Measurements from ENCODE around the gene PCF11. TPM values are rescaled to one million over a fixed set of nuclear protein-coding genes. Genes with fewer than 3 reads are reported as not detected.

The PCF11 gene
- total and polyA plus RNA-seq, 2 of the 13 experiments (the other 11 are each of a cell fraction or from before 2014, with no cell fraction given), result 40.3 to 47.7 TPM

- H3K4me3 ChIP-seq (replicated peaks in 1 of 3; ENCODE audit: insufficient read depth in 1 of 3, low read depth in 2 of 3, low read length in 3 of 3), result no peak overlapping the region
- no peaks in the 10 kb centered on the region for H4K20me1 ChIP-seq (ENCODE audit: insufficient read depth, low read length)
- H3K36me3 ChIP-seq (replicated peaks in 1 of 2; ENCODE audit: control insufficient read depth in 1 of 2, insufficient read depth in 2 of 2, low read length in 2 of 2), result peaks cover 0 to 8% of the 10 kb centered on the region in 2 experiments; a peak in 2 of 5 replicates
- FAIRE-seq, result no peak
- H3K9ac ChIP-seq (ENCODE audit: insufficient read depth, low read depth, low read length), result no peak overlapping the region; the same call in 1 of the 2 replicates
- ChIA-PET POLR2A (interaction anchor here (0.9 kb wide), 1 partner anchor 90 kb away, joined by 3 read pairs; the partner anchor contains the start of gene CCDC90B), CTCF (ENCODE audit: low intra/inter-chr PET ratio, low total read pairs) (no interaction called here)
- H3K27ac ChIP-seq (ENCODE audit: extremely low read length, insufficient read depth, low read length), result no peak overlapping the region
- BruUV-seq (replicated peaks), result no TSS peak
- H2AFZ ChIP-seq (ENCODE audit: low read length), result peak overlapping the region; percentile 94
- in situ Hi-C loops (cut with HindIII; ENCODE audit: extremely low pct_ligation_motif_present, low pct_unique_long_range_greater_than_20kb) (no loop called here), intact Hi-C loops (cut with micrococcal nuclease; ENCODE audit: unreplicated experiment) (loop anchor here (2.0 to 10.0 kb wide), 2 partner anchors 59 to 295 kb away; partner anchors contain the start of genes DDIAS and PRCP)
- no peaks in the 10 kb centered on the region for H3K9me3 ChIP-seq (ENCODE audit: low read length)
- H3K27me3 ChIP-seq (ENCODE audit: control insufficient read depth in 1 of 2, insufficient read depth in 2 of 2, low read length in 2 of 2), result no peaks in the 10 kb centered on the region; a peak in 1 of 5 replicates
- ATAC-seq, result no peak
- H3K79me2 ChIP-seq (ENCODE audit: insufficient read depth, low read length), result peaks cover 18% of the 10 kb centered on the region
- peak overlapping the region; percentile 91 for H3K4me2 ChIP-seq (ENCODE audit: low read depth, low read length)
- TF ChIP-seq KLF9 (CRISPR knock-in tag; IDR thresholded peaks at IDR 0.05; ENCODE audit: low read depth) (no peak), ZNF674 (CRISPR knock-in tag; IDR thresholded peaks at IDR 0.05; ENCODE audit: low read depth) (no peak), ZNF563 (CRISPR knock-in tag; IDR thresholded peaks at IDR 0.05) (no peak)
- peaks cover 36% of the 10 kb centered on the region for H3K4me1 ChIP-seq (ENCODE audit: insufficient read depth, low read length)
- WGBS (ENCODE audit: low lambda C conversion rate), result 95% methylated on average over 8 of the region's 8 CpGs
- DNase-seq (ENCODE audit: low spot score), result no peak
Measured at GRCh38 chr11:83195649-83196048, 38.7 kb downstream of the PCF11 start.

- H3K27me3 ChIP-seq (ENCODE audit: control insufficient read depth in 1 of 2, insufficient read depth in 2 of 2, low read length in 2 of 2), result no peaks in the 10 kb centered on the region; a peak in 1 of 5 replicates
- 0 out of 5 replicates have a peak, but pooled peaks cover 0 to 2% of the 10 kb centered on the region in 2 experiments for H3K36me3 ChIP-seq (replicated peaks in 1 of 2; ENCODE audit: control insufficient read depth in 1 of 2, insufficient read depth in 2 of 2, low read length in 2 of 2)
- DNase-seq (ENCODE audit: low spot score) (no peak), ATAC-seq (no peak), FAIRE-seq (no peak)
- H3K4me2 ChIP-seq (ENCODE audit: low read depth, low read length), result no peak overlapping the region
- POLR2A ChIA-PET, result no interaction called here
- CTCF ChIA-PET (ENCODE audit: low intra/inter-chr PET ratio, low total read pairs), result no interaction called here
- H3K9me3 ChIP-seq (ENCODE audit: low read length), result no peaks in the 10 kb centered on the region
- no peak overlapping the region for H3K27ac ChIP-seq (ENCODE audit: extremely low read length, insufficient read depth, low read length)
- H3K4me3 ChIP-seq (replicated peaks in 1 of 3; ENCODE audit: insufficient read depth in 1 of 3, low read depth in 2 of 3, low read length in 3 of 3), result no peak overlapping the region
- no peak overlapping the region for H3K9ac ChIP-seq (ENCODE audit: insufficient read depth, low read depth, low read length)
- no peak overlapping the region for H2AFZ ChIP-seq (ENCODE audit: low read length)
- peaks cover 20% of the 10 kb centered on the region for H3K4me1 ChIP-seq (ENCODE audit: insufficient read depth, low read length)
- no peaks in the 10 kb centered on the region for H3K79me2 ChIP-seq (ENCODE audit: insufficient read depth, low read length)
- no TSS peak for BruUV-seq (replicated peaks)
- H4K20me1 ChIP-seq (ENCODE audit: insufficient read depth, low read length), result no peaks in the 10 kb centered on the region
- intact Hi-C loops (cut with micrococcal nuclease; ENCODE audit: unreplicated experiment), result no loop called here
- TF ChIP-seq RORA (CRISPR knock-in tag; IDR thresholded peaks at IDR 0.05) (no peak), MIER3 (CRISPR knock-in tag; IDR thresholded peaks at IDR 0.05; ENCODE audit: borderline replicate concordance) (no peak), SMARCE1 (IDR thresholded peaks at IDR 0.05; ENCODE audit: borderline replicate concordance) (no peak), HNRNPK (IDR thresholded peaks at IDR 0.05; ENCODE audit: low read depth, low read length, poor library complexity, severe bottlenecking) (no peak), HOXA9 (CRISPR knock-in tag; IDR thresholded peaks at IDR 0.05; ENCODE audit: borderline replicate concordance) (no peak), ZBTB1 (CRISPR knock-in tag; IDR thresholded peaks at IDR 0.05; ENCODE audit: borderline replicate concordance) (no peak), HDAC2 (CRISPR knock-in tag; IDR thresholded peaks at IDR 0.05) (no peak), STAT5B (CRISPR knock-in tag; IDR thresholded peaks at IDR 0.05) (no peak)
- 91% methylated on average over 1 of the region's 1 CpG for WGBS (ENCODE audit: low lambda C conversion rate)
- in situ Hi-C loops (cut with HindIII; ENCODE audit: extremely low pct_ligation_motif_present, low pct_unique_long_range_greater_than_20kb), result no loop called here
Measured at GRCh38 chr11:83200035-83200434, 43.1 kb downstream of the PCF11 start.
